ENCODE results near the gene CD48. TPM values are rescaled to one million over a fixed set of nuclear protein-coding genes. Genes with fewer than 3 reads are reported as not detected.

Gene CD48
- total and polyA plus RNA-seq, 2 donors (not counting 1 experiment from before 2014, with no cell fraction given), result 252 to 428 TPM

DNA sequence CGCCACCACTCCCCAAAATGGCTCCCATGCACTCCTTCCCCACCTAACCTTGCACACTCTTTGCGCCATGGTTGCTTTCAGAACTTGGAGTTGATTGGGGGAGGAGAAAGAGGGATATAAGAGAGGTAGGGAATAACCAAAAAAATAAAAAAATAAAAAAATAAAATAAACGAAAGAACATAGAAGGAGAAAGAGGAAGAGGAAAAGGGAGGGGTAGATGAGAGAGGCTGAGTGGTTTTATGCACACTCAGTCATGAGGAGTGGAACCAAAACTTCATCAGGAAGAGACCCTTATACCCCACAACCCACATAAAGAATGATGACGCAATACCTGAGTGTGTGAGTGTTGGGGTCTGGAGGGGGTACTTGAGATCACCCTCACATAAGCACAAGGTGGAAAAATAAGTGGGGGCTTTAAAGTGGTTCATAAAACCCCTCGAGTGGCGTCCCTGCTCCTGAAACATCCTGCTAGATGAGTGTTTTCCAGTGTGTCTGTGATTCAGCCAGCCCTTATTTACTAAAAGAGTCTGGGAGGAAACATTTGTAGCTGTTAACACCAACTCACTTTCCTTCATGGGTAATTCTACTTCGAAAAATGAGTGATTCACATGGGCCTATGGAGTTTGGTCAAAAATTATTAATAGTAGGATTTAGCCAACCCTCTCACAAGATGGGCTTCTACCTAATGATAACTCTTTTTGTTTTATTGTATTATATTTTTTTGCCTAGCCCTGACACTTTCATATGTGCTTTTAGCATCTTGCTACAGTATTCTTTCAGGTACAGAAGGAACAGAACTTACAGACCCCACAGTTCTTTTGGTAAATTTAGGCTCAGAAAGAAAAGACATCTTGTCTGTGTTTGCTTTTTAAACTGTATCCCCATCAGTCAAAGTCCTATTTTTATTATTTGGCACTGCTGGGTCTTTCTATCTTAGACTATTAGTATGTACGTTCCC lies 70.0 kb downstream of the CD48 start:
- H3K79me2 ChIP-seq (ENCODE audit: control insufficient read depth, insufficient read depth, low read length), result peaks cover 97% of the 10 kb centered on the region
- 50% methylated on average over 1 of the region's 8 CpGs for WGBS (ENCODE audit: insufficient coverage)
- peaks cover 88 to 92% of the 10 kb centered on the region in 2 donors for H3K4me1 ChIP-seq (ENCODE audit: control insufficient read depth in 2 of 2, insufficient read depth in 2 of 2, low read length in 2 of 2)
- Mint-ChIP-seq H3K4me3 (peak overlapping the region; percentile 82), H3K27me3 (no peaks in the 10 kb centered on the region), H3K4me1 (peaks cover 91% of the 10 kb centered on the region), H3K9me3 (ENCODE audit: insufficient read depth) (no peaks in the 10 kb centered on the region), H3K27ac (peak overlapping the region; percentile 94)
- H3K9me3 ChIP-seq (ENCODE audit: control extremely low read depth in 1 of 3, control insufficient read depth in 2 of 3, insufficient read depth in 1 of 3, low read length in 2 of 3), result no peaks in the 10 kb centered on the region
- H3K4me2 ChIP-seq (replicated peaks; ENCODE audit: low read depth, low read length, poor library complexity, severe bottlenecking), result peak overlapping the region; percentile 79
- intact Hi-C loops (cut with micrococcal nuclease), result loop anchor here (1.0 kb wide), 2 partner anchors 10 to 17 kb away; no protein-coding TSS in a partner anchor
- ATAC-seq (ENCODE audit: low read depth), result peak; percentile 74
- TF ChIP-seq, protein P1, sequence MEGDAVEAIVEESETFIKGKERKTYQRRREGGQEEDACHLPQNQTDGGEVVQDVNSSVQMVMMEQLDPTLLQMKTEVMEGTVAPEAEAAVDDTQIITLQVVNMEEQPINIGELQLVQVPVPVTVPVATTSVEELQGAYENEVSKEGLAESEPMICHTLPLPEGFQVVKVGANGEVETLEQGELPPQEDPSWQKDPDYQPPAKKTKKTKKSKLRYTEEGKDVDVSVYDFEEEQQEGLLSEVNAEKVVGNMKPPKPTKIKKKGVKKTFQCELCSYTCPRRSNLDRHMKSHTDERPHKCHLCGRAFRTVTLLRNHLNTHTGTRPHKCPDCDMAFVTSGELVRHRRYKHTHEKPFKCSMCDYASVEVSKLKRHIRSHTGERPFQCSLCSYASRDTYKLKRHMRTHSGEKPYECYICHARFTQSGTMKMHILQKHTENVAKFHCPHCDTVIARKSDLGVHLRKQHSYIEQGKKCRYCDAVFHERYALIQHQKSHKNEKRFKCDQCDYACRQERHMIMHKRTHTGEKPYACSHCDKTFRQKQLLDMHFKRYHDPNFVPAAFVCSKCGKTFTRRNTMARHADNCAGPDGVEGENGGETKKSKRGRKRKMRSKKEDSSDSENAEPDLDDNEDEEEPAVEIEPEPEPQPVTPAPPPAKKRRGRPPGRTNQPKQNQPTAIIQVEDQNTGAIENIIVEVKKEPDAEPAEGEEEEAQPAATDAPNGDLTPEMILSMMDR (IDR thresholded peaks at IDR 0.05), result no peak
- no peak for TF ChIP-seq EZH2 (IDR thresholded peaks at IDR 0.05; ENCODE audit: borderline replicate concordance, insufficient read depth, low read depth, low read length, poor library complexity, severe bottlenecking)
- H4K20me1 ChIP-seq (ENCODE audit: control insufficient read depth, insufficient read depth, low read length, poor library complexity, severe bottlenecking), result no peaks in the 10 kb centered on the region
- peak overlapping the region; percentile 79 to 93 for H3K27ac ChIP-seq (ENCODE audit: low read length in 2 of 2)
- peaks cover 0 to 24% of the 10 kb centered on the region in 2 experiments for H3K36me3 ChIP-seq (replicated peaks in 1 of 2; ENCODE audit: control extremely low read depth in 1 of 2, control insufficient read depth in 1 of 2, extremely low read depth in 1 of 2, insufficient read depth in 2 of 2, low read length in 1 of 2)
- no peaks in the 10 kb centered on the region for H3K27me3 ChIP-seq (replicated peaks in 1 of 4; ENCODE audit: control extremely low read depth in 1 of 4, control insufficient read depth in 3 of 4, insufficient read depth in 4 of 4, low read length in 3 of 4)
- peak overlapping the region; percentile 55 for H3K9ac ChIP-seq (ENCODE audit: low read length)
- POLR2A ChIA-PET, result no interaction called here
- H3K4me3 ChIP-seq (ENCODE audit: control extremely low read depth in 1 of 5, extremely low read depth in 1 of 5, insufficient read depth in 1 of 5, low read depth in 2 of 5, low read length in 4 of 5), result peak overlapping the region in 4 of 5 experiments; percentile 18 to 43 (median 27)
- DNase-seq, result peak; percentile 74
- CTCF ChIA-PET, result interaction anchor here (0.6 to 2.4 kb wide), 7 partner anchors 10 to 349 kb away, joined by 3 to 25 read pairs (median 4); no protein-coding TSS in a partner anchor
- H2AFZ ChIP-seq (ENCODE audit: insufficient read depth, low read depth, low read length, poor library complexity, severe bottlenecking), result peak overlapping the region; percentile 55
